KMS-11 (cell line): ENCODE measurements around the gene LARGE1.

Experiments used
- H2AFZ ChIP-seq: fragments of 200-600 bp; sonication (generic); 2 replicates; pipeline ENCODE4 v1.6.1; 2016; ENCODE audit warnings: antibody characterized with exemption, mixed run types, low read depth
- H3K27ac ChIP-seq: fragments of 200-600 bp; sonication (generic); 2 replicates; pipeline ENCODE4 v1.6.1; 2016; ENCODE audit warnings: mild to moderate bottlenecking, mixed run types
- H3K27me3 ChIP-seq: fragments of 200-600 bp; sonication (generic); 2 replicates; pipeline ENCODE4 v1.6.1; 2017; ENCODE audit warnings: mild to moderate bottlenecking, low read depth, mixed run types, moderate library complexity; ENCODE audit not compliant: insufficient read depth
- H3K36me3 ChIP-seq: fragments of 200-600 bp; sonication (generic); 2 replicates; pipeline ENCODE4 v1.6.1; 2017; ENCODE audit warnings: mild to moderate bottlenecking, mixed run types; ENCODE audit not compliant: insufficient read depth
- H3K4me1 ChIP-seq: fragments of 200-600 bp; sonication (generic); 2 replicates; pipeline ENCODE4 v1.6.1; 2016; ENCODE audit warnings: mild to moderate bottlenecking, low read depth, mixed run types; ENCODE audit not compliant: poor library complexity, severe bottlenecking
- H3K4me2 ChIP-seq: fragments of 200-600 bp; sonication (generic); 2 replicates; pipeline ENCODE4 v1.7.0; 2016; ENCODE audit warnings: mild to moderate bottlenecking, mixed run types
- H3K4me3 ChIP-seq: fragments of 200-600 bp; sonication (generic); IDR thresholded peaks from 2 replicates; pipeline ENCODE4 v1.6.1; 2017; ENCODE audit warnings: low read depth, low read length, mixed read lengths; ENCODE audit not compliant: insufficient read depth
- H3K79me2 ChIP-seq: fragments of 200-600 bp; sonication (generic); 2 replicates; pipeline ENCODE4 v1.6.1; 2016; ENCODE audit warnings: low read depth, mixed run types; ENCODE audit not compliant: insufficient read depth
- H3K9ac ChIP-seq: fragments of 200-600 bp; sonication (generic); 2 replicates; pipeline ENCODE4 v1.6.1; 2016; ENCODE audit warnings: mild to moderate bottlenecking, mixed run types
- H4K20me1 ChIP-seq: fragments of 200-600 bp; sonication (generic); 2 replicates; pipeline ENCODE4 v1.6.1; 2016; ENCODE audit warnings: mild to moderate bottlenecking, mixed run types; ENCODE audit not compliant: insufficient read depth
- CTCF ChIP-seq: fragments of 200-600 bp; sonication (generic); conservative IDR thresholded peaks from 2 replicates; pipeline ENCODE4 v1.6.1; 2017; ENCODE audit warnings: low read depth, mild to moderate bottlenecking, antibody characterized with exemption, low read length, moderate library complexity, mixed read lengths

Gene LARGE1

DNA sequence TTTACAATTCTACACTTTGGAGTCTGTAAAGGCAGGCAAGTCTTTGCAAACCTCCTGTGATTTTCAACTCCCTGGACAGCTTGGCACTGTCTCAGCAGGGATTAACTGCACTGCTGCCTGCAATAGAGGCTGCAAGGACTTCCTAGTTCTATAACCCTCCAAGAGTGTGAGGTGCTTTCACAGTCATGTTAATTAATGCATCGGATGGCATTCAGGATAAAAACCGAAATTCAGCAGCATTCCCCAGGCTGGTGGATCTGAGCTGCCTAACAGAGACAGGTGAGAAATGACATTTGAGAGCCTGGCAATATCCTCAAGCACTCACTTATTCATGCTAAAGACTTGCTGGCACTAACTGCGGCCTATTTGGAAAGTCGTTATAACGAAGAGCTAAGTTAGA lies 85.0 kb downstream of the LARGE1 start:
- no peak overlapping the region for H3K4me2 ChIP-seq
- TF ChIP-seq CTCF, result no peak
- no peak overlapping the region for H3K27ac ChIP-seq
- H4K20me1 ChIP-seq, result no peaks in the 10 kb centered on the region
- peaks cover 9% of the 10 kb centered on the region for H3K4me1 ChIP-seq
- no peaks in the 10 kb centered on the region for H3K36me3 ChIP-seq
- H2AFZ ChIP-seq, result no peak overlapping the region
- H3K4me3 ChIP-seq, result no peak overlapping the region
- H3K79me2 ChIP-seq, result 0 out of 2 replicates have a peak, but pooled peaks cover 6% of the 10 kb centered on the region
- H3K27me3 ChIP-seq, result no peaks in the 10 kb centered on the region
- H3K9ac ChIP-seq, result no peak overlapping the region

DNA sequence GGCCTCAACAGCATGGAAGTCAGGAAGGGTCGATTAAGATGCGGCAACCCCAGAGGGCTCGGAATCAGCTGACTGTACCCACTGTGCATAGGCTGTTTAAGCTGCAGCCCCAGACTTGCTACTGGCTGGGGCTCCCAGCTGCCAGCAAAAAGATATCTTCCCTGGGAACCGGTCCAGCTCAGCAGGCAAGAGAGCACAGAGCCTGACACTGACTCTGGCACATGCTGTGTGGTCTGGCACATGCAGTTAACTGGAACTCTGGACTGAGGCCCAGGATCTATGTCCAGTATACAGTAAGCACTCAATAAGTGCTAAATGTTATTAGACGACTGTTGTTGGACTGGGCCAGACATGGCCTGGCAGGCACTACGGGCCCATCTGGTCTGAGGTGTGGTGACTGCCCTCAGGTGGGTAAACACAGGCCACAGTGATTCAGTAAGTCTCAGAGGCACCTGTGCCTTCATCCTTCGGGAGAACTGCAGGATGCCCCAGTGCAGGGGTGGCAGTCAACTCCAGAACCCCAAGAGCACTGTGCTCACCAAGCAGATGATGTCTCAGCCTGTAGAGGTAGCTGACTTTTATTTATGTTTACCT lies 87.6 kb downstream of the LARGE1 start:
- Histone ChIP-seq H3K36me3 (no peaks in the 10 kb centered on the region), H3K9ac (no peak overlapping the region), H3K27ac (no peak overlapping the region), H3K4me2 (no peak overlapping the region), H3K4me3 (no peak overlapping the region), H3K4me1 (peaks cover 32% of the 10 kb centered on the region), H3K79me2 (no peaks in the 10 kb centered on the region), H4K20me1 (no peaks in the 10 kb centered on the region), H3K27me3 (no peaks in the 10 kb centered on the region), H2AFZ (no peak overlapping the region)
- TF ChIP-seq CTCF, result no peak

- Histone ChIP-seq H4K20me1 (no peaks in the 10 kb centered on the region), H3K27me3 (no peaks in the 10 kb centered on the region), H3K27ac (no peak overlapping the region), H3K79me2 (no peaks in the 10 kb centered on the region), H2AFZ (no peak overlapping the region), H3K4me1 (peaks cover 38% of the 10 kb centered on the region), H3K36me3 (no peaks in the 10 kb centered on the region), H3K4me3 (no peak overlapping the region), H3K9ac (no peak overlapping the region), H3K4me2 (no peak overlapping the region)
- TF ChIP-seq CTCF, result no peak
Observed at GRCh38 chr22:33831651-33832050, 88.6 kb downstream of the LARGE1 start.

DNA sequence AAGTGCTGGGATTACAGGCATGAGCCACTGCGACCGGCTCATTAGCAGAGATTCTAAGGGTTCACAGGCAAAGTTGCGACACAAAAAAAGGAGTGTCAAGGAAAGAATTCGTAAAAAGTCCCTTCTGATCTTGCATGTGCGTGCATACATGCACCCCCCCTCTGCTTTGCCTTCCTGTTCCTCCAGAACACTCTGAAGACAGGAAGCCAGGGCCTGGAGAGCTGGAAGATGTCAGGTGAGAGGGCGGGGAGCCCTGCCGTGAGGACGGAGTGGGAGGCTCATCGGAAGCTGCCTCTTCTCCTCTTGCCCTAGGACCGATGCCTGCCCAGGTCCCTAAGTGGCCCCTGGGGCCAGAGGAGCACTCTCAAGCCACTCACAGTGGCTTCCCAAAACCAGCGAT lies 89.1 kb downstream of the LARGE1 start:
- TF ChIP-seq CTCF, result no peak
- Histone ChIP-seq H3K79me2 (no peaks in the 10 kb centered on the region), H3K4me1 (peaks cover 38% of the 10 kb centered on the region)

More for the DNA sequence above, 89.1 kb downstream of the LARGE1 start:
- no peak overlapping the region for H3K9ac ChIP-seq
- no peak overlapping the region for H3K4me3 ChIP-seq
- H4K20me1 ChIP-seq, result no peaks in the 10 kb centered on the region
- H2AFZ ChIP-seq, result no peak overlapping the region
- no peak overlapping the region for H3K27ac ChIP-seq
- H3K27me3 ChIP-seq, result no peaks in the 10 kb centered on the region
- no peak overlapping the region for H3K4me2 ChIP-seq
- no peaks in the 10 kb centered on the region for H3K36me3 ChIP-seq
